K562 (cell line): Measurements from ENCODE around the gene KIAA1958. TPM values are rescaled to one million over a fixed set of nuclear protein-coding genes. Genes with fewer than 3 reads are reported as not detected.

Source experiments
- DACH1 ChIP-seq: fragments of 450-650 bp; IDR thresholded peaks from 2 replicates; pipeline ENCODE4 v1.6.1; 2018; ENCODE audit not compliant: partially characterized antibody
- HDAC2 ChIP-seq: fragments of 450-650 bp; IDR thresholded peaks from 2 replicates; pipeline ENCODE4 v1.6.1; 2016; ENCODE audit warnings: mild to moderate bottlenecking
- HES1 ChIP-seq: fragments of 450-650 bp; IDR thresholded peaks from 2 replicates; pipeline ENCODE4 v1.6.1; 2016; ENCODE audit warnings: low read depth, mild to moderate bottlenecking, moderate library complexity
- NUFIP1 ChIP-seq: fragments of 450-650 bp; IDR thresholded peaks from 2 replicates; pipeline ENCODE4 v1.6.1; 2018; ENCODE audit not compliant: partially characterized antibody
- POLR2G ChIP-seq: fragments of 200-400 bp; formaldehyde crosslinking; IDR thresholded peaks from 2 replicates; pipeline ENCODE4 v1.6.1; 2017; ENCODE audit warnings: low read depth, mild to moderate bottlenecking, antibody characterized with exemption, low read length, moderate library complexity
- RB1 ChIP-seq: fragments of 450-650 bp; IDR thresholded peaks from 2 replicates; pipeline ENCODE4 v1.6.1; 2017; ENCODE audit warnings: low read depth, mild to moderate bottlenecking
- SOX6 ChIP-seq: fragments of 450-650 bp; IDR thresholded peaks from 2 replicates; pipeline ENCODE4 v1.6.1; 2014; ENCODE audit warnings: mild to moderate bottlenecking
- SP2 ChIP-seq: IDR thresholded peaks from 2 replicates; pipeline ENCODE4 v1.6.1; 2011; ENCODE audit warnings: mild to moderate bottlenecking, low read depth, low read length, moderate library complexity; ENCODE audit not compliant: poor library complexity, severe bottlenecking; ENCODE audit errors: extremely low read depth
- TARDBP ChIP-seq: fragments of 450-650 bp; IDR thresholded peaks from 2 replicates; pipeline ENCODE4 v1.6.1; 2016
- TRIM24 ChIP-seq, 2 experiments: fragments of 450-650 bp; IDR thresholded peaks; 2 replicates each; pipeline ENCODE4 v1.6.1; 2016
- U2AF2 ChIP-seq: fragments of 200-400 bp; formaldehyde crosslinking; optimal IDR thresholded peaks from 2 replicates; pipeline ENCODE3; 2017; ENCODE audit warnings: low read depth, mild to moderate bottlenecking, low read length
- ZC3H11A ChIP-seq: IDR thresholded peaks from 2 replicates; pipeline ENCODE4 v1.6.1; 2012; ENCODE audit warnings: low read depth, low read length, improper control_type of control experiment
- ZNF23 ChIP-seq: fragments of 250-450 bp; sonication (Bioruptor Pico); IDR thresholded peaks from 2 replicates; pipeline ENCODE4 v1.4.0; 2020; ENCODE audit warnings: mild to moderate bottlenecking
- ZNF263 ChIP-seq: sonication (generic); formaldehyde crosslinking; IDR thresholded peaks from 2 replicates; pipeline ENCODE4 v1.8.0; 2022; ENCODE audit warnings: mild to moderate bottlenecking, missing genetic modification reagents, borderline replicate concordance
- polyA plus RNA-seq, 8 experiments: library from polyadenylated mRNA; depleted of rRNA in 4 of 8; stranded (reverse) in 5 of 8; unstranded in 3 of 8; fragments of >200 nt; fragmentation: Nextera tagmentation in 2 of 8; fragmentation: Illumina TruSeq in 1 of 8; extraction: Ambion mirVana in 2 of 8; extraction: Trizol in 1 of 8; gene quantifications; 2 replicates each; pipeline versions ENCODE4 v1.2.1 to v1.2.3, GENCODE V29; 2011 to 2014; ENCODE audit warnings: inconsistent platforms in 1 of 8, missing spikeins in 1 of 8
- total RNA-seq, 7 experiments: library from RNA; depleted of rRNA in 6 of 7; stranded (reverse); fragments of >200 nt in 6 of 7; fragmentation: Illumina TruSeq in 2 of 7; extraction: Trizol in 2 of 7; gene quantifications; 2 replicates each; pipeline versions ENCODE4 v1.2.1 to v1.2.3, GENCODE V29; 2011 to 2021; ENCODE audit warnings: low replicate concordance in 1 of 7
- TF ChIP-seq, protein P1 (sequence below): sonication (generic); formaldehyde crosslinking; IDR thresholded peaks from 2 replicates; pipeline ENCODE4 v1.8.0; 2023; ENCODE audit warnings: mild to moderate bottlenecking, missing genetic modification reagents
- TF ChIP-seq, protein P2 (sequence below): sonication (generic); formaldehyde crosslinking; IDR thresholded peaks from 2 replicates; pipeline ENCODE4 v1.8.0; 2022; ENCODE audit warnings: mild to moderate bottlenecking, missing genetic modification reagents
- TF ChIP-seq, protein P3 (sequence below), 2 experiments: fragments of 200-800 bp in 1 of 2; sonication (Bioruptor generic) in 1 of 2; sonication (generic) in 1 of 2; formaldehyde crosslinking in 1 of 2; IDR thresholded peaks in 1 of 2; conservative IDR thresholded peaks in 1 of 2; 2 replicates each; pipeline versions ENCODE4 v1.5.0 to v1.6.1; 2016 to 2020; ENCODE audit warnings: missing compliant biosample characterization in 1 of 2, missing genetic modification characterization in 1 of 2, missing genetic modification reagents in 1 of 2
- TF ChIP-seq, protein P4 (sequence below): fragments of 250-450 bp; sonication (Bioruptor Pico); IDR thresholded peaks from 2 replicates; pipeline ENCODE4 v1.5.1; 2021; ENCODE audit warnings: mild to moderate bottlenecking
- TF ChIP-seq, protein P5 (sequence below): fragments of 250-450 bp; sonication (Bioruptor Pico); IDR thresholded peaks from 2 replicates; pipeline ENCODE4 v1.9.0; 2021; ENCODE audit warnings: mild to moderate bottlenecking

Gene KIAA1958
- total and polyA plus RNA-seq, 9 of the 15 experiments (the other 6 are each of a cell fraction or from before 2014, with no cell fraction given) = 1.1 to 16.0 (median 10.1) TPM

GRCh38 chr9:112487008-112487798 lies 576 bp downstream of the KIAA1958 start (continued):
- TF ChIP-seq DACH1 (no peak), RB1 (peak; percentile 60), ZNF23 (CRISPR knock-in tag) (no peak), NUFIP1 (no peak), SP2 (no peak), ZC3H11A (no peak), SOX6 (no peak), POLR2G (peak; percentile 79; the same call in 1 of the 2 replicates), ZNF263 (CRISPR knock-in tag) (no peak; the same call in 1 of the 2 replicates), HDAC2 (no peak), TRIM24 (IDR thresholded peaks at IDR 0.05) (no peak), HES1 (no peak), TARDBP (0 out of 2 replicates have a peak, but pooled peaks have one; percentile 31), U2AF2 (no peak)
- TF ChIP-seq, protein P1, sequence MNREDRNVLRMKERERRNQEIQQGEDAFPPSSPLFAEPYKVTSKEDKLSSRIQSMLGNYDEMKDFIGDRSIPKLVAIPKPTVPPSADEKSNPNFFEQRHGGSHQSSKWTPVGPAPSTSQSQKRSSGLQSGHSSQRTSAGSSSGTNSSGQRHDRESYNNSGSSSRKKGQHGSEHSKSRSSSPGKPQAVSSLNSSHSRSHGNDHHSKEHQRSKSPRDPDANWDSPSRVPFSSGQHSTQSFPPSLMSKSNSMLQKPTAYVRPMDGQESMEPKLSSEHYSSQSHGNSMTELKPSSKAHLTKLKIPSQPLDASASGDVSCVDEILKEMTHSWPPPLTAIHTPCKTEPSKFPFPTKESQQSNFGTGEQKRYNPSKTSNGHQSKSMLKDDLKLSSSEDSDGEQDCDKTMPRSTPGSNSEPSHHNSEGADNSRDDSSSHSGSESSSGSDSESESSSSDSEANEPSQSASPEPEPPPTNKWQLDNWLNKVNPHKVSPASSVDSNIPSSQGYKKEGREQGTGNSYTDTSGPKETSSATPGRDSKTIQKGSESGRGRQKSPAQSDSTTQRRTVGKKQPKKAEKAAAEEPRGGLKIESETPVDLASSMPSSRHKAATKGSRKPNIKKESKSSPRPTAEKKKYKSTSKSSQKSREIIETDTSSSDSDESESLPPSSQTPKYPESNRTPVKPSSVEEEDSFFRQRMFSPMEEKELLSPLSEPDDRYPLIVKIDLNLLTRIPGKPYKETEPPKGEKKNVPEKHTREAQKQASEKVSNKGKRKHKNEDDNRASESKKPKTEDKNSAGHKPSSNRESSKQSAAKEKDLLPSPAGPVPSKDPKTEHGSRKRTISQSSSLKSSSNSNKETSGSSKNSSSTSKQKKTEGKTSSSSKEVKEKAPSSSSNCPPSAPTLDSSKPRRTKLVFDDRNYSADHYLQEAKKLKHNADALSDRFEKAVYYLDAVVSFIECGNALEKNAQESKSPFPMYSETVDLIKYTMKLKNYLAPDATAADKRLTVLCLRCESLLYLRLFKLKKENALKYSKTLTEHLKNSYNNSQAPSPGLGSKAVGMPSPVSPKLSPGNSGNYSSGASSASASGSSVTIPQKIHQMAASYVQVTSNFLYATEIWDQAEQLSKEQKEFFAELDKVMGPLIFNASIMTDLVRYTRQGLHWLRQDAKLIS (CRISPR knock-in tag) = no peak
- TF ChIP-seq, protein P2, sequence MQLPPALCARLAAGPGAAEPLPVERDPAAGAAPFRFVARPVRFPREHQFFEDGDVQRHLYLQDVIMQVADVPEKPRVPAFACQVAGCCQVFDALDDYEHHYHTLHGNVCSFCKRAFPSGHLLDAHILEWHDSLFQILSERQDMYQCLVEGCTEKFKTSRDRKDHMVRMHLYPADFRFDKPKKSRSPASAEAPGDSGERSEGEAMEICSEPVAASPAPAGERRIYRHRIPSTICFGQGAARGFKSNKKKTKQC (CRISPR knock-in tag) = 0 out of 2 replicates have a peak, but pooled peaks have one; percentile 48
- TF ChIP-seq, protein P3, sequence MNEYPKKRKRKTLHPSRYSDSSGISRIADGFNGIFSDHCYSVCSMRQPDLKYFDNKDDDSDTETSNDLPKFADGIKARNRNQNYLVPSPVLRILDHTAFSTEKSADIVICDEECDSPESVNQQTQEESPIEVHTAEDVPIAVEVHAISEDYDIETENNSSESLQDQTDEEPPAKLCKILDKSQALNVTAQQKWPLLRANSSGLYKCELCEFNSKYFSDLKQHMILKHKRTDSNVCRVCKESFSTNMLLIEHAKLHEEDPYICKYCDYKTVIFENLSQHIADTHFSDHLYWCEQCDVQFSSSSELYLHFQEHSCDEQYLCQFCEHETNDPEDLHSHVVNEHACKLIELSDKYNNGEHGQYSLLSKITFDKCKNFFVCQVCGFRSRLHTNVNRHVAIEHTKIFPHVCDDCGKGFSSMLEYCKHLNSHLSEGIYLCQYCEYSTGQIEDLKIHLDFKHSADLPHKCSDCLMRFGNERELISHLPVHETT (CRISPR knock-in tag; conservative IDR thresholded peaks at IDR 0.05 in 1 of 2, IDR thresholded peaks at IDR 0.05 in 1 of 2) = no peak
- TF ChIP-seq, protein P4, sequence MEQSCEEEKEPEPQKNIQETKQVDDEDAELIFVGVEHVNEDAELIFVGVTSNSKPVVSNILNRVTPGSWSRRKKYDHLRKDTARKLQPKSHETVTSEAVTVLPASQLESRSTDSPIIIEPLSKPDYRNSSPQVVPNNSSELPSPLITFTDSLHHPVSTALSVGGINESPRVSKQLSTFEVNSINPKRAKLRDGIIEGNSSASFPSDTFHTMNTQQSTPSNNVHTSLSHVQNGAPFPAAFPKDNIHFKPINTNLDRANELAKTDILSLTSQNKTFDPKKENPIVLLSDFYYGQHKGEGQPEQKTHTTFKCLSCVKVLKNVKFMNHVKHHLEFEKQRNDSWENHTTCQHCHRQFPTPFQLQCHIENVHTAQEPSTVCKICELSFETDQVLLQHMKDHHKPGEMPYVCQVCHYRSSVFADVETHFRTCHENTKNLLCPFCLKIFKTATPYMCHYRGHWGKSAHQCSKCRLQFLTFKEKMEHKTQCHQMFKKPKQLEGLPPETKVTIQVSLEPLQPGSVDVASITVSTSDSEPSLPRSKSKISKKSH = no peak
- TF ChIP-seq, protein P5, sequence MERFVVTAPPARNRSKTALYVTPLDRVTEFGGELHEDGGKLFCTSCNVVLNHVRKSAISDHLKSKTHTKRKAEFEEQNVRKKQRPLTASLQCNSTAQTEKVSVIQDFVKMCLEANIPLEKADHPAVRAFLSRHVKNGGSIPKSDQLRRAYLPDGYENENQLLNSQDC = no peak
